IMR-90 (cell line): ENCODE data around the gene FAM117B.

ENCODE experiments used
- BHLHE40 ChIP-seq: fragments of 150-350 bp; IDR thresholded peaks from 2 replicates; pipeline ENCODE4 v1.6.1; 2016; ENCODE audit warnings: mild to moderate bottlenecking, low read depth, low read length
- CEBPB ChIP-seq: IDR thresholded peaks from 2 replicates; pipeline ENCODE4 v1.6.1; 2012; ENCODE audit warnings: low read depth, low read length, improper control_type of control experiment
- CTCF ChIP-seq: conservative IDR thresholded peaks from 2 replicates; pipeline ENCODE4 v1.5.1; 2012; ENCODE audit warnings: mild to moderate bottlenecking, low read depth, low read length, improper control_type of control experiment
- ELK1 ChIP-seq: fragments of 150-350 bp; IDR thresholded peaks from 2 replicates; pipeline ENCODE4 v1.6.1; 2016; ENCODE audit warnings: low read depth, mild to moderate bottlenecking, low read length, moderate library complexity, borderline replicate concordance
- FOS ChIP-seq: fragments of 150-350 bp; IDR thresholded peaks from 2 replicates; pipeline ENCODE4 v1.6.1; 2016; ENCODE audit warnings: low read depth, low read length
- MAFK ChIP-seq: IDR thresholded peaks from 2 replicates; pipeline ENCODE4 v1.6.1; 2012; ENCODE audit warnings: low read depth, low read length, improper control_type of control experiment
- MXI1 ChIP-seq: IDR thresholded peaks from 2 replicates; pipeline ENCODE4 v1.6.1; 2012; ENCODE audit warnings: low read depth, mild to moderate bottlenecking, low read length, moderate library complexity, borderline replicate concordance
- POLR2A ChIP-seq: IDR thresholded peaks from 2 replicates; pipeline ENCODE4 v1.6.1; 2012; ENCODE audit warnings: mild to moderate bottlenecking, low read depth, low read length
- RAD21 ChIP-seq: IDR thresholded peaks from 2 replicates; pipeline ENCODE4 v1.6.1; 2012; ENCODE audit warnings: low read length, improper control_type of control experiment
- RCOR1 ChIP-seq: IDR thresholded peaks from 2 replicates; pipeline ENCODE4 v1.6.1; 2012; ENCODE audit warnings: mild to moderate bottlenecking, low read length, improper control_type of control experiment; ENCODE audit not compliant: insufficient replicate concordance
- RFX5 ChIP-seq: IDR thresholded peaks from 2 replicates; pipeline ENCODE4 v1.8.0; 2012; ENCODE audit warnings: low read depth, mild to moderate bottlenecking, low read length, moderate library complexity
- SMC3 ChIP-seq: fragments of 150-350 bp; IDR thresholded peaks from 2 replicates; pipeline ENCODE4 v1.6.1; 2016; ENCODE audit warnings: low read depth, mild to moderate bottlenecking, antibody characterized with exemption, low read length, moderate library complexity
- TF ChIP-seq, protein P1 (sequence below): fragments of 150-350 bp; IDR thresholded peaks from 2 replicates; pipeline ENCODE4 v1.6.1; 2017; ENCODE audit warnings: mild to moderate bottlenecking, antibody characterized with exemption, low read length, low read depth

- TF ChIP-seq RCOR1 (no peak), CTCF (no peak), CEBPB (no peak), MXI1 (no peak), POLR2A (no peak), SMC3 (no peak), RFX5 (no peak), MAFK (no peak), RAD21 (no peak), FOS (no peak), BHLHE40 (no peak), ELK1 (no peak)
- TF ChIP-seq, protein P1, sequence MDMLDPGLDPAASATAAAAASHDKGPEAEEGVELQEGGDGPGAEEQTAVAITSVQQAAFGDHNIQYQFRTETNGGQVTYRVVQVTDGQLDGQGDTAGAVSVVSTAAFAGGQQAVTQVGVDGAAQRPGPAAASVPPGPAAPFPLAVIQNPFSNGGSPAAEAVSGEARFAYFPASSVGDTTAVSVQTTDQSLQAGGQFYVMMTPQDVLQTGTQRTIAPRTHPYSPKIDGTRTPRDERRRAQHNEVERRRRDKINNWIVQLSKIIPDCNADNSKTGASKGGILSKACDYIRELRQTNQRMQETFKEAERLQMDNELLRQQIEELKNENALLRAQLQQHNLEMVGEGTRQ, result no peak
Observed at GRCh38 chr2:202817771-202818170, 183.0 kb downstream of the FAM117B start.
